Measurements from ENCODE around the gene KRTDAP. TPM values are rescaled to one million over a fixed set of nuclear protein-coding genes. Genes with fewer than 3 reads are reported as not detected.

Gene KRTDAP
- total RNA-seq, 3 donors from 2014 or later: not detected

DNA sequence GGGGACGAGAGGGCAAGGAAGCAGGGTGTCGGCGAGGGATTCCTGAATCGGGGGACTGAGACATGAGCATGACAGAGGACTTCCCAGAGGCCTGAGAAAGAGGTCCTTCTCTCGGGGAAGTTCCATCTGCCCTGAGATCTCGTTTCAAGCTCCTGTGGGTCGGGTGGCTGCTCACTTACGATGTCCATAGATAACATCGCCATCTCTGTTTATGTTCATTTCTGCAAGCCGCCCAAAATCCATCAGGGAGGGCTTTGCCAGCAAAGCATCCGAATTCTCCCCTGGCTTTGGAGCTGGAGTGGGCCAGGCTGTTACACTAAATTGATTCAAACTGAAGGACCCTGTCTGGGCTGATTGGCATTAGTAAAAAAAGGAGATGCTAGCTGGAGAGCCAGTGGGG is 17.3 kb upstream of the KRTDAP start:
- Histone ChIP-seq H3K27me3 (no peaks in the 10 kb centered on the region), H3K27ac (no peak overlapping the region), H3K9me3 (no peaks in the 10 kb centered on the region), H3K4me3 (no peak overlapping the region), H3K4me1 (no peaks in the 10 kb centered on the region), H3K36me3 (no peaks in the 10 kb centered on the region)
- TF ChIP-seq, protein P1, sequence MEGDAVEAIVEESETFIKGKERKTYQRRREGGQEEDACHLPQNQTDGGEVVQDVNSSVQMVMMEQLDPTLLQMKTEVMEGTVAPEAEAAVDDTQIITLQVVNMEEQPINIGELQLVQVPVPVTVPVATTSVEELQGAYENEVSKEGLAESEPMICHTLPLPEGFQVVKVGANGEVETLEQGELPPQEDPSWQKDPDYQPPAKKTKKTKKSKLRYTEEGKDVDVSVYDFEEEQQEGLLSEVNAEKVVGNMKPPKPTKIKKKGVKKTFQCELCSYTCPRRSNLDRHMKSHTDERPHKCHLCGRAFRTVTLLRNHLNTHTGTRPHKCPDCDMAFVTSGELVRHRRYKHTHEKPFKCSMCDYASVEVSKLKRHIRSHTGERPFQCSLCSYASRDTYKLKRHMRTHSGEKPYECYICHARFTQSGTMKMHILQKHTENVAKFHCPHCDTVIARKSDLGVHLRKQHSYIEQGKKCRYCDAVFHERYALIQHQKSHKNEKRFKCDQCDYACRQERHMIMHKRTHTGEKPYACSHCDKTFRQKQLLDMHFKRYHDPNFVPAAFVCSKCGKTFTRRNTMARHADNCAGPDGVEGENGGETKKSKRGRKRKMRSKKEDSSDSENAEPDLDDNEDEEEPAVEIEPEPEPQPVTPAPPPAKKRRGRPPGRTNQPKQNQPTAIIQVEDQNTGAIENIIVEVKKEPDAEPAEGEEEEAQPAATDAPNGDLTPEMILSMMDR (IDR thresholded peaks at IDR 0.05): no peak
- no peak for TF ChIP-seq POLR2A (IDR thresholded peaks at IDR 0.05)
- no peak for TF ChIP-seq POLR2AphosphoS5 (IDR thresholded peaks at IDR 0.05)
- intact Hi-C loops (cut with DNase I; ENCODE audit: low total_unique reads): no loop called here
- no peak for DNase-seq (ENCODE audit: low spot score in 2 of 2)

DNA sequence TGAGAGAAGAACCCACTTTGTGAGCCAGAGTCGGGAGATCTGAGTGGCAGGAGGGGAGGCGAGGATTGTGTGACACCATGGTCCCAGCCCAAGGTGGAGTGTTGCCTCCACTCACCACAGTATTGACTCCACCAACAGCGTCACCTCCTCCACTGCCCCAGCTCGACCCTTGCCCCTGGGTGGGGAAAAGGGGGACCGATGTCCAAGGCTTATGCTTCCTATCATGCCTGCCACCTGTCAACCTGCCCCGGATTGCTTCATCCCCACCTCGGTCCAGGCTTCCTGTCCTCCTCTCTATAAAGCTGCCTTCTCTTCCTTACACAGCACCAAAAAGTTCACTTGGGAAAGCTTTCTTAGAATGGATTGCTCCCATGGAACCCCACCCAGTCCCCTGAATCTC is 15.7 kb upstream of the KRTDAP start:
- no peaks in the 10 kb centered on the region for H3K27me3 ChIP-seq
- intact Hi-C loops (cut with DNase I; ENCODE audit: low total_unique reads): no loop called here
- H3K9me3 ChIP-seq: no peaks in the 10 kb centered on the region
- no peak for DNase-seq (ENCODE audit: low spot score in 2 of 2)
- no peaks in the 10 kb centered on the region for H3K36me3 ChIP-seq
- H3K27ac ChIP-seq: no peak overlapping the region
- TF ChIP-seq POLR2A (IDR thresholded peaks at IDR 0.05) (no peak), POLR2AphosphoS5 (IDR thresholded peaks at IDR 0.05) (no peak)
- TF ChIP-seq, protein P1 (IDR thresholded peaks at IDR 0.05): no peak
- no peak overlapping the region for H3K4me3 ChIP-seq
- H3K4me1 ChIP-seq: no peaks in the 10 kb centered on the region

DNA sequence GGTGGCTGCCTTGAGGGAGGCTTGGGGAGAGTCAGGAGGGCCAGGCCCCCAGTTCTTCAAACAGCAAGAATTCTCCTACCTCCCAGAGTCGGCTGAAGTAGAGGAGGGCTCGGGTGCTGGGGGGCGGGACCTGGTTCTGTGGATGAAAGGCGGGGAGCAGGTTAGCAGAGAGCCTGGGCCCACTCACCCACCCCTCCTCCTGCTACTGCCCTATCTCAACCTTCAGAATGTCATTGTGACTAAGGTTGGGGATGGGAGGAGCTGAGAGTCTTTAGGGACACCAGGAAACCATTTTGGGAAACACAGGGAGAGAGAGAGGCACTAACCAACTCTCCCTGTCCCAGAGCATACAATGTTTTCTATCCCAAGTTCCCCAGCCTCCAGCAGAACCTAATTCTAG is 12.5 kb upstream of the KRTDAP start:
- H3K9me3 ChIP-seq: no peaks in the 10 kb centered on the region
- intact Hi-C loops (cut with DNase I; ENCODE audit: low total_unique reads): no loop called here
- no peaks in the 10 kb centered on the region for H3K27me3 ChIP-seq
- DNase-seq (ENCODE audit: low spot score in 2 of 2): no peak
- H3K27ac ChIP-seq: no peak overlapping the region
- no peak overlapping the region for H3K4me3 ChIP-seq
- H3K4me1 ChIP-seq: no peaks in the 10 kb centered on the region
- TF ChIP-seq POLR2AphosphoS5 (IDR thresholded peaks at IDR 0.05) (no peak), POLR2A (IDR thresholded peaks at IDR 0.05) (no peak)
- TF ChIP-seq, protein P1 (IDR thresholded peaks at IDR 0.05): no peak
- H3K36me3 ChIP-seq: no peaks in the 10 kb centered on the region

DNA sequence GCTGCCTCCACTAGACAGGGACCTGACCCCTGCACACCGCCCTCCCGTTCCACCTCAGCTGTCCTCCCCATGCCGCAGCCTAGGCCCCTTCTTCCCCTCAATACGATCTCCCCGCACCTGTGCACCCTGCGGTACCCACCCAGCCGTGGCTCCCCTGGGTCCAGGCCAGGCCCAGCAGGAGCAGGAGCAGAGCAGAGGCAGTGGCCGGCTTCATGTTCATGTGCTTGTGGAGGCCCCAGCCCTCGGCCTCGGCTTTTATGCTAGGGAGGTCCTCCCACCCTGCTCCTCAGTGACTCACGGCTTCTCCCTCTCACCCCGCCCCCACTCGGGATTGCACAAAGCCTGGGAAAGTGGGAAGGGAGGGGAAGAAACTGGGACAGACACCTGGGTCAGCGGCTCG is 11.4 kb upstream of the KRTDAP start:
- H3K4me3 ChIP-seq: no peak overlapping the region
- no peaks in the 10 kb centered on the region for H3K9me3 ChIP-seq
- intact Hi-C loops (cut with DNase I; ENCODE audit: low total_unique reads): no loop called here
- TF ChIP-seq POLR2AphosphoS5 (IDR thresholded peaks at IDR 0.05) (no peak), POLR2A (IDR thresholded peaks at IDR 0.05) (no peak)
- TF ChIP-seq, protein P1 (IDR thresholded peaks at IDR 0.05): no peak
- H3K27me3 ChIP-seq: no peaks in the 10 kb centered on the region
- DNase-seq (ENCODE audit: low spot score in 2 of 2): no peak
- H3K27ac ChIP-seq: no peak overlapping the region
- no peaks in the 10 kb centered on the region for H3K36me3 ChIP-seq
- H3K4me1 ChIP-seq: no peaks in the 10 kb centered on the region

DNA sequence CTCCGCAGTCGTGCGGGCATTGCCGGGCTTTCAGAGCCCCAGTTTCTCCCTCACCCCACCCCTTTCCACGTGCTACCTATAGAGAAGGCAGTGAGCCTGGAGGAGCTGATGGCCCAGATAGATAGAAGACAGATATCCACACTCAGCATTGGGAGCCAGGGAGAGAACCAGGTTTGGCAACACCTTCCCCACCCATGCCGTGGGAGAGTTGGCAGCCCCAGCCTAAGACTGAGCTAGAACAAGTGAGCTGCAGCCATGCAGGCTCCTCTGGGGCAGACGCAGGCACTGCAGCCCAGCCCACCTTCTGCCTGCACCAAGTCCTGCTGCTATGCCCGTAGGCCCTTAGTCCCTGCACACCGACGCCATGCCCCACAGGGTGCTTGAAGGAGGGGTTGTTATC is 10.3 kb upstream of the KRTDAP start:
- Histone ChIP-seq H3K4me1 (no peaks in the 10 kb centered on the region), H3K4me3 (no peak overlapping the region), H3K9me3 (no peaks in the 10 kb centered on the region), H3K27me3 (no peaks in the 10 kb centered on the region), H3K27ac (no peak overlapping the region), H3K36me3 (no peaks in the 10 kb centered on the region)
- intact Hi-C loops (cut with DNase I; ENCODE audit: low total_unique reads): no loop called here
- TF ChIP-seq POLR2AphosphoS5 (IDR thresholded peaks at IDR 0.05) (no peak), POLR2A (IDR thresholded peaks at IDR 0.05) (no peak)
- TF ChIP-seq, protein P1 (IDR thresholded peaks at IDR 0.05): no peak
- DNase-seq (ENCODE audit: low spot score in 2 of 2): no peak

Measured in breast epithelium (tissue), 4 donors.